CD8-positive, alpha-beta memory T cell (primary cell): ENCODE data around the gene KLHDC4. TPM values are rescaled to one million over a fixed set of nuclear protein-coding genes. Genes with fewer than 3 reads are reported as not detected.

ENCODE experiments used
- CTCF ChIA-PET: fragments of 350-600 bp; sonication (Branson Sonifier 250); formaldehyde crosslinking; loops from one replicate; lab custom pipeline; 2021; ENCODE audit warnings: antibody characterized with exemption; lab: Charles Lee
- POLR2A ChIA-PET: fragments of 350-600 bp; sonication (Branson Sonifier 250); formaldehyde crosslinking; loops from one replicate; lab custom pipeline; 2021; ENCODE audit warnings: antibody characterized with exemption; lab: Charles Lee
- DNase-seq, 5 donors: peaks; one replicate each; pipeline versions ENCODE4 v3.0.0 to v3.0.0-alpha.2; 2020 to 2022; ENCODE audit warnings: mixed read lengths in 1 of 5
- H3K27ac ChIP-seq: one replicate; pipeline ENCODE4 v1.7.0; 2013; ENCODE audit warnings: low read depth, mild to moderate bottlenecking, low read length, moderate library complexity
- H3K27me3 ChIP-seq: 2 replicates; pipeline ENCODE4 v1.7.0; 2013; ENCODE audit warnings: low read length, mild to moderate bottlenecking; ENCODE audit not compliant: insufficient read depth, poor library complexity, severe bottlenecking
- H3K36me3 ChIP-seq: 2 replicates; pipeline ENCODE4 v1.7.0; 2013; ENCODE audit warnings: mild to moderate bottlenecking, low read length, moderate library complexity; ENCODE audit not compliant: insufficient read depth
- H3K4me1 ChIP-seq: 2 replicates; pipeline ENCODE4 v1.7.0; 2013; ENCODE audit warnings: mild to moderate bottlenecking, low read length, moderate library complexity; ENCODE audit not compliant: insufficient read depth
- H3K4me3 ChIP-seq: 2 replicates; pipeline ENCODE4 v1.7.0; 2013; ENCODE audit warnings: mild to moderate bottlenecking, low read length
- H3K9me3 ChIP-seq: 2 replicates; pipeline ENCODE4 v1.7.0; 2013; ENCODE audit warnings: mild to moderate bottlenecking, low read length
- H3K27ac Mint-ChIP-seq, 8 donors: one replicate each; pipeline ENCODE4 v1.8.0; 2020 to 2021; ENCODE audit warnings: mixed read lengths in 8 of 8, mild to moderate bottlenecking in 6 of 8, inconsistent platforms in 3 of 8, moderate library complexity in 3 of 8
- H3K27me3 Mint-ChIP-seq, 2 donors: one replicate each; pipeline ENCODE4 v1.8.0; 2020 to 2021; ENCODE audit warnings: mixed read lengths in 2 of 2, mild to moderate bottlenecking in 1 of 2, moderate library complexity in 1 of 2
- H3K36me3 Mint-ChIP-seq, 3 donors: one replicate each; pipeline ENCODE4 v1.8.0; 2020 to 2021; ENCODE audit warnings: mixed read lengths in 3 of 3, inconsistent platforms in 1 of 3, mild to moderate bottlenecking in 1 of 3
- H3K4me1 Mint-ChIP-seq, 3 donors: one replicate each; pipeline ENCODE4 v1.8.0; 2020 to 2021; ENCODE audit warnings: mixed read lengths in 3 of 3, inconsistent platforms in 1 of 3, mild to moderate bottlenecking in 1 of 3
- H3K4me3 Mint-ChIP-seq, 7 donors: one replicate each; pipeline ENCODE4 v1.8.0; 2020 to 2021; ENCODE audit warnings: mixed read lengths in 7 of 7, mild to moderate bottlenecking in 6 of 7, moderate library complexity in 4 of 7, inconsistent platforms in 2 of 7
- H3K9me3 Mint-ChIP-seq, 5 donors: one replicate each; pipeline ENCODE4 v1.8.0; 2020 to 2022; ENCODE audit warnings: mixed read lengths in 5 of 5, mild to moderate bottlenecking in 3 of 5, moderate library complexity in 2 of 5, inconsistent platforms in 1 of 5
- polyA plus RNA-seq: library from polyadenylated mRNA; unstranded; fragments of 300-500 nt; fragmentation: Illumina TruSeq; gene quantifications from one replicate; pipeline ENCODE4 v1.2.3, GENCODE V29; 2021
- total RNA-seq, 2 experiments: library from RNA; stranded (reverse); gene quantifications; one replicate each; pipeline ENCODE4 v1.2.3, GENCODE V29; 2021

The KLHDC4 gene
- total and polyA plus RNA-seq, 3 experiments from 2014 or later: 35.5 to 77.3 (median 71.5) TPM

DNA sequence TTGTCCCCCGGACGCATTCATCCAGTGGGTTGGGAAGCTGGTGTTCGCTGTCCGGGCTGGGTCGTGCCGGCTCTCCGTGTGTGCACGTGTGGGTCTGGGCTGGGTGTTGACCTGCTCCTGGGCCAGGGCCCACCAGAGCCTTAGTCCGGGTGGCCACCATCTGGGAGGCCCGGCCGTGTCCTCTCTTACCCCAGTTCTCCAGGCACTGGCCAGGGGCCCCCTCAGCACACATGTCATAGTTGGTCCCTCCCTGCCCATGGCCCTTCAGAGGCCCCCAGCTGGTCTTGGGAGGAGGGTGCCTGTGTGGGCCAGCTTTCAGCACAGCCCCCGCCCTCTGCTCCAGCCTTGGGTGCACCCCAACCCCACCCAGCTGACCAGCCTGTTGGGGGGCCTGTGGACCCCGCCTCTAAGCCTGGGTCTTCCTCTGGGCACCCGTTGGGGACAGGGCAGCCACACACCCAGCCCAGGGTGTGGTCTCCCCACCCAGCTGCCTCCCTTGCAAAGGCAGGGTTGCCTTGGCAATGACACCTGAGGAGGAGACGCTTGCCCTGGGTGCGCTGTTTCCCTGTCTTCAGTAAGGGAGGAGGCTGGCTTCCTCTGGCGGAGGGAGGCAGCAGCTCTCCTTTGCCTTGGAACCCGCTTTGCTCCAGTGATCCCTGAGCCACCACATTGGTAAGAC is 86.1 kb downstream of the KLHDC4 start:
- no peaks in the 10 kb centered on the region for H3K4me1 ChIP-seq
- Mint-ChIP-seq H3K4me1 (peaks cover 0 to 2% (median 0%) of the 10 kb centered on the region in 3 donors), H3K36me3 (no peaks in the 10 kb centered on the region), H3K4me3 (no peak overlapping the region), H3K27ac (no peak overlapping the region), H3K27me3 (peaks cover 4 to 7% of the 10 kb centered on the region in 2 donors), H3K9me3 (no peaks in the 10 kb centered on the region)
- no peak for DNase-seq
- H3K9me3 ChIP-seq: no peaks in the 10 kb centered on the region
- CTCF ChIA-PET: no interaction called here
- no peaks in the 10 kb centered on the region for H3K27me3 ChIP-seq
- H3K27ac ChIP-seq: no peak overlapping the region
- H3K36me3 ChIP-seq: no peaks in the 10 kb centered on the region
- POLR2A ChIA-PET: no interaction called here
- no peak overlapping the region for H3K4me3 ChIP-seq

GRCh38 chr16:87678618-87679017 is 87.2 kb downstream of the KLHDC4 start:
- no peak overlapping the region for H3K4me3 ChIP-seq
- no peaks in the 10 kb centered on the region for H3K4me1 ChIP-seq
- H3K36me3 ChIP-seq: no peaks in the 10 kb centered on the region
- ChIA-PET POLR2A (no interaction called here), CTCF (interaction anchor here (0.6 kb wide), 1 partner anchor 110 kb away, joined by 3 read pairs; no protein-coding TSS in a partner anchor)
- DNase-seq: no peak
- Mint-ChIP-seq H3K4me3 (no peak overlapping the region), H3K9me3 (no peaks in the 10 kb centered on the region), H3K27ac (no peak overlapping the region), H3K36me3 (no peaks in the 10 kb centered on the region), H3K27me3 (peaks cover 4% of the 10 kb centered on the region in 2 donors), H3K4me1 (peaks cover 0 to 2% (median 0%) of the 10 kb centered on the region in 3 donors)
- H3K9me3 ChIP-seq: no peaks in the 10 kb centered on the region
- H3K27me3 ChIP-seq: no peaks in the 10 kb centered on the region
- H3K27ac ChIP-seq: no peak overlapping the region

DNA sequence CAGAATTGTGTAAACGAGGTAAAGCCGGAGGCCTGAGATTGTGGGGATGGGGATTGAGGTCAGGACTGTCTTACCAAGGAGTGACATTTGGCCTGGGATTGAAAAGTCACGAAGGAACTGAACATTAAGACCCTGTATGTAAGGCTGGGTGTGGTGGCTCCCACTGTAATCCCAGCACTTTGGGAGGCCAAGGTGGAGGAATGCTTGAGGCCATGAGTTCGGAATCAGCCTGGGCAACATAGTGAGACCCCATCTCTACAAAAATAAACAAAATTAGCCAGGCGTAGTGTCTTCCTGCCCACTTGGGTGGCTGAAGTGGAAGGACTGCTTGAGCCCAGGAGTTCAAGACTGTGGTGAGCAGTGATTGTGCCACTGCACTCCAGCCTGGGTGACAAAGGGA is 88.0 kb downstream of the KLHDC4 start:
- H3K27ac ChIP-seq: no peak overlapping the region
- Mint-ChIP-seq H3K27me3 (peaks cover 2 to 4% of the 10 kb centered on the region in 2 donors), H3K9me3 (no peaks in the 10 kb centered on the region), H3K27ac (no peak overlapping the region), H3K36me3 (no peaks in the 10 kb centered on the region), H3K4me1 (peaks cover 0 to 2% (median 0%) of the 10 kb centered on the region in 3 donors), H3K4me3 (no peak overlapping the region)
- H3K4me3 ChIP-seq: no peak overlapping the region
- no peaks in the 10 kb centered on the region for H3K4me1 ChIP-seq
- no peak for DNase-seq
- no peaks in the 10 kb centered on the region for H3K36me3 ChIP-seq
- CTCF ChIA-PET: no interaction called here
- H3K27me3 ChIP-seq: no peaks in the 10 kb centered on the region
- H3K9me3 ChIP-seq: no peaks in the 10 kb centered on the region
- POLR2A ChIA-PET: no interaction called here

GRCh38 chr16:87675111-87675719 is 90.6 kb downstream of the KLHDC4 start:
- no peak for DNase-seq
- H3K4me3 Mint-ChIP-seq: no peak overlapping the region
- no peaks in the 10 kb centered on the region for H3K4me1 Mint-ChIP-seq
- H3K9me3 Mint-ChIP-seq: no peaks in the 10 kb centered on the region
- Histone ChIP-seq H3K36me3 (no peaks in the 10 kb centered on the region), H3K4me3 (no peak overlapping the region), H3K9me3 (no peaks in the 10 kb centered on the region), H3K27ac (no peak overlapping the region), H3K4me1 (no peaks in the 10 kb centered on the region), H3K27me3 (no peaks in the 10 kb centered on the region)
- peaks cover 0 to 2% of the 10 kb centered on the region in 2 donors for H3K27me3 Mint-ChIP-seq
- H3K27ac Mint-ChIP-seq: no peak overlapping the region
- no peaks in the 10 kb centered on the region for H3K36me3 Mint-ChIP-seq
- CTCF ChIA-PET: no interaction called here
- POLR2A ChIA-PET: no interaction called here

DNA sequence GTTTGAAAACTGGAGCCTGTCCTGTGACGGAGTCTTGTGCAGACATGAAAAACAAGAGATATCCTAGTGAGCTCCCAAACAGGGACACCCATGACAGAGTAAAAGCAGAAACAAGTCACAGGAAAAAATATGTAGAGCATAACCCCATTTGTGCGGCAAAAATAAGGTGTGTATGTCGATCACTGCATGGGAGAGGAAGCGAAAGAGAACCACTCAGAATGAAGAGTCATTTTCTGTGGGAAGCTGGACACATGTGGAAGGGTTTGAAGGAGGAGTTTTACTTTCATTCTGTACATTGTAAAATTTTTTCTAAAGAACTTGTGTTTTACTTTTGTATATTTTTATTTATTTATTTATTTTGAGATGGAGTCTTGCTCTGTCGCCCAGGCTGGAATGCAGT is 91.4 kb downstream of the KLHDC4 start:
- Histone ChIP-seq H3K27me3 (no peaks in the 10 kb centered on the region), H3K36me3 (no peaks in the 10 kb centered on the region), H3K4me3 (no peak overlapping the region), H3K4me1 (no peaks in the 10 kb centered on the region), H3K27ac (no peak overlapping the region), H3K9me3 (no peaks in the 10 kb centered on the region)
- Mint-ChIP-seq H3K9me3 (no peaks in the 10 kb centered on the region), H3K27me3 (peaks cover 2% of the 10 kb centered on the region in 2 donors), H3K36me3 (no peaks in the 10 kb centered on the region), H3K4me3 (no peak overlapping the region), H3K27ac (peak overlapping the region in 1 of 8 donors; percentile 29), H3K4me1 (no peaks in the 10 kb centered on the region)
- ChIA-PET CTCF (no interaction called here), POLR2A (no interaction called here)
- DNase-seq: no peak

DNA sequence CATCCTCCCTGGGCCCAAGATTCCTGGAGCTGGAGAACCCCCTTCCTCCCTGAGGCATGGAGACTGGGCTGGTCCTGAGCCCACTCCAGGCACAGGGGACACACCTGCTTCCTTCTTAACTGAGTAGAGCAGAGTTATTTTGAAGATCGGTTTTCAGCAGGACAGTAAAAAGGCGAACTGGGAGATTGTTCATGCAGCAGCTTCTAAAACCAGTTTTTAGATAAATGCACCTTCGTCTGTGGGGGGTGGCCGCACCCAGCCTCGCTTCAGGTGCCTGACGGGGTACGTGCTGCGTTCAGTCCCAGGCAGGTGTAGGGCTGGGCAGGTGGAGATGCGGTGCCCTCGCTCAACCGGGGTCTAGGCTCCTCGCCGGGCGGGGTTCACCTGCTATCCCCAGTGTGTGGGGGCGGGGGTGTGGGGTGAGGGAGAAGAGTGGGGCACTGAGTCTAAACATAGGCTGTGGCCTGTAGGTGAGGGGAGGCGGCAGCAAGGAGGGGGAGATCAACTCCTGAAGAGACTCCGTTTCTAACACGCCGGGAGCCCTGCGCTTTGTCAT is 94.0 kb downstream of the KLHDC4 start:
- Histone ChIP-seq H3K9me3 (no peaks in the 10 kb centered on the region), H3K36me3 (no peaks in the 10 kb centered on the region), H3K27me3 (no peaks in the 10 kb centered on the region), H3K27ac (no peak overlapping the region), H3K4me3 (no peak overlapping the region), H3K4me1 (no peaks in the 10 kb centered on the region)
- H3K4me3 Mint-ChIP-seq: no peak overlapping the region
- H3K36me3 Mint-ChIP-seq: no peaks in the 10 kb centered on the region
- DNase-seq: no peak
- H3K27me3 Mint-ChIP-seq: peaks cover 6 to 9% of the 10 kb centered on the region in 2 donors
- ChIA-PET POLR2A (no interaction called here), CTCF (no interaction called here)
- no peaks in the 10 kb centered on the region for H3K9me3 Mint-ChIP-seq
- no peaks in the 10 kb centered on the region for H3K4me1 Mint-ChIP-seq
- no peak overlapping the region for H3K27ac Mint-ChIP-seq

DNA sequence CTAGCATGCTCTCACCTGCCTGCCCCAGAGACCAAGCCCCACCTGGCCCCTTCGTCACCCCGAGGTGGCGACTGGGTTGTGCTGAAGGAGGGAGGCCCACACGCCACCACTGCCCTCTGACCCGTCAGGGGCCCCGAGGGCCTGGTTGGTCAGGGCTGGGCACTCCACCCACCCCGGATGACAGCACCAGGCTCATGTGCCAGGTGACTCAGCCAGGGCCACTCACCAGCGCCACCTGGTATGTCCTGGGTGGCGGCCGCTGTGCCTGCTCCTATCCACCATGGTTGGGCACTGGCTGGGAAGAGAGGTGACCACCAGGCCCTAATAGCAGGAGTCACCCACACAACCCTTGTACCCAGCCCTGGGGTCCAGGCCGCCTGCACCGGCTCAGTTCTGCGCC is 94.6 kb downstream of the KLHDC4 start:
- H3K36me3 ChIP-seq: no peaks in the 10 kb centered on the region
- no peaks in the 10 kb centered on the region for H3K9me3 ChIP-seq
- H3K4me1 ChIP-seq: no peaks in the 10 kb centered on the region
- no peak for DNase-seq
- ChIA-PET CTCF (no interaction called here), POLR2A (no interaction called here)
- no peak overlapping the region for H3K4me3 ChIP-seq
- Mint-ChIP-seq H3K9me3 (no peaks in the 10 kb centered on the region), H3K27ac (no peak overlapping the region), H3K36me3 (no peaks in the 10 kb centered on the region), H3K4me1 (no peaks in the 10 kb centered on the region), H3K4me3 (no peak overlapping the region), H3K27me3 (peaks cover 6 to 9% of the 10 kb centered on the region in 2 donors)
- no peak overlapping the region for H3K27ac ChIP-seq
- H3K27me3 ChIP-seq: no peaks in the 10 kb centered on the region

DNA sequence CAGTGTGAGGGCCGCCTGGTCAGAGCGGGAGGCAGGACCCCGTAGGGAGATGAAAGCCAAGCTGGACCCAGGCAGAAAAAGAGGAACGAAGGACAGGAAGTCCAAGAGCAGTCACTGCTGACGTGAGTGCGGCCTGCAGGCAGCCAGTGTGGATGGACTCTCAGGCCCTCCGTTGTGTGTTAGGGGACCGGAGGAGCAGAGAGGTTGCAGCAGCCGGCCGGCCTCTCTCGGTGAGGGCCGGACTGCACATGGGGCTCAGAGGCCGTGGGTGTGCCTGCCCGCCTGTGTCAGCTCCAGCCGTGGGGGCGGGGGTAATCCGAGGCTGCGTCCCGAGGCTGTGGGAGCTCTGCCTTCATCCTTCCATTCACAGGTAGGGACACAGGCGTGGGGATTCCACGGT is 96.1 kb downstream of the KLHDC4 start:
- H3K27me3 Mint-ChIP-seq: peaks cover 4 to 9% of the 10 kb centered on the region in 2 donors
- Histone ChIP-seq H3K27ac (no peak overlapping the region), H3K9me3 (no peaks in the 10 kb centered on the region), H3K4me1 (no peaks in the 10 kb centered on the region), H3K27me3 (no peaks in the 10 kb centered on the region), H3K4me3 (no peak overlapping the region), H3K36me3 (no peaks in the 10 kb centered on the region)
- CTCF ChIA-PET: no interaction called here
- DNase-seq: no peak
- no peak overlapping the region for H3K27ac Mint-ChIP-seq
- POLR2A ChIA-PET: no interaction called here
- no peaks in the 10 kb centered on the region for H3K4me1 Mint-ChIP-seq
- H3K36me3 Mint-ChIP-seq: no peaks in the 10 kb centered on the region
- no peaks in the 10 kb centered on the region for H3K9me3 Mint-ChIP-seq
- H3K4me3 Mint-ChIP-seq: no peak overlapping the region
